Measurements from ENCODE around the gene NR1H4. TPM values are rescaled to one million over a fixed set of nuclear protein-coding genes. Genes with fewer than 3 reads are reported as not detected.

The NR1H4 gene
- total RNA-seq, 1 donor from 2014 or later = 0.13 TPM

DNA sequence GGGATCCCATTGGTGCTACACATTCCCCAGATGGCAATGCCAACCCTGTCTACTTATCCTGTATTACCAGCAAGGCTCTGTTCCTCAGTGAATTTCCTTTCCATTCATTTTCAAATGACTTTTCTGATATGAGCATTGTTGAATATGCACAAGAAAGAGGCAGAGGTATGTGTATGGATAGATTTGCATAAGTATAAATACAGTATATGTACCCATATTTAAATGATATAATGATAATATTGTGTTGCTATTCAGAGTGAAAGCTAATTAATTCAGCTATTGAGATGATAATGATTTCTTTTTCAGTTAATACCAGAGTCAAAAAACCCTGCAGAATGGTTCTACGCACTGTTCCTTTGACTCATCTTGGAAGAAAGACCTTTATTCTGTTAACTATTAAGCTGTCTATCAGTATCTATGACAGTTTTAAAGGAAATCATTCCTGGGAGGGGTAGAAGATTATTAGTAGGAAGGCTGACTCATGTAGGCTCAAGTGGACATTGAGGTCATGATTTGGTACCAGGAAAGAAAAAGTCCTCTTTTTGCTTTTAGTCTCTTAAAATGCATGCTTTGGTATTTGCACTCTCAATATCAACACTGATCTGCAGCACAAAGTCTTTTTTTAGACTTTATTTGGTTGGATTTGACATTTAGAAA lies 54.9 kb downstream of the NR1H4 start:
- no peak overlapping the region for H3K4me3 ChIP-seq (ENCODE audit: low read depth, low read length)
- no peaks in the 10 kb centered on the region for H3K27me3 ChIP-seq (ENCODE audit: control insufficient read depth, insufficient read depth, low read length)
- no peak for TF ChIP-seq CTCF (IDR thresholded peaks at IDR 0.05; ENCODE audit: insufficient read depth, low read length, poor library complexity, severe bottlenecking)
- peak; percentile 26 for DNase-seq (ENCODE audit: low read depth)
- no peaks in the 10 kb centered on the region for H3K36me3 ChIP-seq (ENCODE audit: control insufficient read depth, insufficient read depth, low read length)

- Histone ChIP-seq H3K4me3 (ENCODE audit: low read depth, low read length) (no peak overlapping the region), H3K36me3 (ENCODE audit: control insufficient read depth, insufficient read depth, low read length) (no peaks in the 10 kb centered on the region), H3K27me3 (ENCODE audit: control insufficient read depth, insufficient read depth, low read length) (no peaks in the 10 kb centered on the region)
- TF ChIP-seq CTCF (IDR thresholded peaks at IDR 0.05; ENCODE audit: insufficient read depth, low read length, poor library complexity, severe bottlenecking) = no peak
- no peak for DNase-seq (ENCODE audit: low read depth)
Observed at GRCh38 chr12:100529756-100530350, 56.2 kb downstream of the NR1H4 start.

DNA sequence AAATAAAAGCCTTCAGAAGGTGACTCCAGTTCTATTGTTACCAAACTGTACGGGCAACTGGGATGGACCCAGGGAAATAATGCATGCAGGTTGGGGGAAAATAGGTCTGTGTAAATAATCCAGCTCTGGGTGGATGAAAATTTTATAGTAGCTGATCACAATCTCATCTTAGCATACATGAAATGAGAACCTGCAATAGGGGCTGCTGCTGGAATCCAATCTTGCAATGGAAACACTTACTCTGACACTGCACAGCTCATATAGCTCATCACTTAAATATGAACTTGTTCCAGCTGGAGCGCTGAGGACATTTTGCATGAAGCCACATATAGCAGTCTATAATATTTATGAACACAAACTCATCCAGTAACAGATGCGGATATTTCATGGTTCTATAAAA lies 59.7 kb downstream of the NR1H4 start:
- TF ChIP-seq CTCF (IDR thresholded peaks at IDR 0.05; ENCODE audit: insufficient read depth, low read length, poor library complexity, severe bottlenecking) = no peak
- H3K4me3 ChIP-seq (ENCODE audit: low read depth, low read length) = no peak overlapping the region
- no peak for DNase-seq (ENCODE audit: low read depth)
- no peaks in the 10 kb centered on the region for H3K36me3 ChIP-seq (ENCODE audit: control insufficient read depth, insufficient read depth, low read length)
- H3K27me3 ChIP-seq (ENCODE audit: control insufficient read depth, insufficient read depth, low read length) = no peaks in the 10 kb centered on the region

- no peak for DNase-seq (ENCODE audit: low read depth)
- TF ChIP-seq CTCF (IDR thresholded peaks at IDR 0.05; ENCODE audit: insufficient read depth, low read length, poor library complexity, severe bottlenecking) = no peak
- Histone ChIP-seq H3K36me3 (ENCODE audit: control insufficient read depth, insufficient read depth, low read length) (no peaks in the 10 kb centered on the region), H3K27me3 (ENCODE audit: control insufficient read depth, insufficient read depth, low read length) (no peaks in the 10 kb centered on the region), H3K4me3 (ENCODE audit: low read depth, low read length) (no peak overlapping the region)
Observed at GRCh38 chr12:100534625-100535227, 61.1 kb downstream of the NR1H4 start.

DNA sequence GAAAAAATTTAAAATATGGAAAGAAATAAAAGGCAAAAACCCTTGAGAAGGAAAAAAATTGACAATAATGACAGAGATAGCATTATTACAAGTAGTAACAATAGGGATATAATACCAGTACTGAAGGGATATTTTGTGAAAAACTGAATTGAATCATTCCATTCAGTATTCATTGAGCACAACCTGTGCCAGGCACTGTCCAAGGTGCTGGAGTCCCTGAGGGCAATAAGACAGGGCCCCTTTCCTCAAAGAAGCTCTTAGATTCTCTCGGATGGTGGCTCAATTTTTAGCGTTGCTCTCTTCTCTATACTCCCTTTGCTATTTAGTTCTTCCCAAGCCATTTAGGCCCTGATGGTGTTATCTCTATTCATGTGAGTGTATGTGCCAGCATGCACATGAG lies 65.5 kb downstream of the NR1H4 start:
- TF ChIP-seq CTCF (IDR thresholded peaks at IDR 0.05; ENCODE audit: insufficient read depth, low read length, poor library complexity, severe bottlenecking) = no peak
- Histone ChIP-seq H3K36me3 (ENCODE audit: control insufficient read depth, insufficient read depth, low read length) (no peaks in the 10 kb centered on the region), H3K4me3 (ENCODE audit: low read depth, low read length) (no peak overlapping the region), H3K27me3 (ENCODE audit: control insufficient read depth, insufficient read depth, low read length) (no peaks in the 10 kb centered on the region)
- no peak for DNase-seq (ENCODE audit: low read depth)
